Activated B cell treated with CpG ODN at 0.5 μM for 24 hours (primary cell): ENCODE data around the gene NYAP2. TPM values are rescaled to one million over a fixed set of nuclear protein-coding genes. Genes with fewer than 3 reads are reported as not detected.

Experiments
- ATAC-seq: fragments of 200-7000 bp; cut with Tn5 transposase; one replicate; pipeline ENCODE4 v1.10.0; 2021; ENCODE audit warnings: low read depth, mild to moderate bottlenecking, moderate library complexity
- CTCF ChIA-PET: fragments of 350-600 bp; sonication (Branson Sonifier 250); formaldehyde crosslinking; loops from one replicate; lab custom pipeline; 2021; ENCODE audit warnings: antibody characterized with exemption; lab: Charles Lee
- POLR2A ChIA-PET: fragments of 350-600 bp; sonication (Branson Sonifier 250); formaldehyde crosslinking; loops from one replicate; lab custom pipeline; 2021; ENCODE audit warnings: antibody characterized with exemption; lab: Charles Lee
- DNase-seq: peaks from one replicate; pipeline ENCODE4 v3.0.0; 2022
- H3K27ac Mint-ChIP-seq: one replicate; pipeline ENCODE4 v1.8.0; 2020; ENCODE audit warnings: mixed read lengths
- H3K27me3 Mint-ChIP-seq: one replicate; pipeline ENCODE4 v1.8.0; 2021; ENCODE audit warnings: mixed read lengths
- H3K36me3 Mint-ChIP-seq: one replicate; pipeline ENCODE4 v1.8.0; 2021; ENCODE audit warnings: low read depth, mixed read lengths
- H3K4me1 Mint-ChIP-seq: one replicate; pipeline ENCODE4 v1.8.0; 2021; ENCODE audit warnings: mixed read lengths
- H3K4me3 Mint-ChIP-seq: one replicate; pipeline ENCODE4 v1.8.0; 2020; ENCODE audit warnings: mild to moderate bottlenecking, mixed read lengths
- H3K9me3 Mint-ChIP-seq: one replicate; pipeline ENCODE4 v1.8.0; 2020; ENCODE audit warnings: mixed read lengths
- intact Hi-C: fragments of 100-400 bp; cut with micrococcal nuclease; formaldehyde crosslinking; loops from one replicate; pipeline ENCODE4 v1.15.1; 2024
- total RNA-seq: library from RNA; stranded (reverse); gene quantifications from 2 replicates; pipeline ENCODE4 v1.2.3, GENCODE V29; 2022
- TF ChIP-seq, protein P1 (sequence below): fragments of 200-600 bp; IDR thresholded peaks from one replicate; pipeline ENCODE4 v1.8.0; 2022; ENCODE audit warnings: antibody characterized with exemption, mild to moderate bottlenecking

Gene NYAP2
- total RNA-seq, 1 donor from 2014 or later = 0.07 TPM

DNA sequence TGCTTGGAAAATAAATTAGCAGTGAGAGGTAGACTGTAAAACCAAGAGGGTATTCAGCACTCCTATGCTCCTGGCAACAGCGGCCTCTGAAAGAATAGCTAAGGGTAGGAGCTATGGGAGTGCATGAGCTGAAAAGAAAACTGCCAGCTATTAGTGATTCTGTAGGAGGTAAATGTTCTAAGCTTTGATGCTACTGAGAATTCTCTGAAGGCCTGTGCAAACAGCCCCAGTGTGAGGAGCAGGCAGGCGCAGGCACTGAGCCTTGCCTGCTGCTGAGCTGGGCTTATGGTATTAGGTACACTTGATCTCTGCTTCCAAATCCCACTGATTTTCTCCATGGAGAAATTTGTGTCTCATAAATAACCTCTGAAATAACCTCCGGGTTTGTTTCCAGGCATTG lies 86.7 kb downstream of the NYAP2 start:
- TF ChIP-seq, protein P1, sequence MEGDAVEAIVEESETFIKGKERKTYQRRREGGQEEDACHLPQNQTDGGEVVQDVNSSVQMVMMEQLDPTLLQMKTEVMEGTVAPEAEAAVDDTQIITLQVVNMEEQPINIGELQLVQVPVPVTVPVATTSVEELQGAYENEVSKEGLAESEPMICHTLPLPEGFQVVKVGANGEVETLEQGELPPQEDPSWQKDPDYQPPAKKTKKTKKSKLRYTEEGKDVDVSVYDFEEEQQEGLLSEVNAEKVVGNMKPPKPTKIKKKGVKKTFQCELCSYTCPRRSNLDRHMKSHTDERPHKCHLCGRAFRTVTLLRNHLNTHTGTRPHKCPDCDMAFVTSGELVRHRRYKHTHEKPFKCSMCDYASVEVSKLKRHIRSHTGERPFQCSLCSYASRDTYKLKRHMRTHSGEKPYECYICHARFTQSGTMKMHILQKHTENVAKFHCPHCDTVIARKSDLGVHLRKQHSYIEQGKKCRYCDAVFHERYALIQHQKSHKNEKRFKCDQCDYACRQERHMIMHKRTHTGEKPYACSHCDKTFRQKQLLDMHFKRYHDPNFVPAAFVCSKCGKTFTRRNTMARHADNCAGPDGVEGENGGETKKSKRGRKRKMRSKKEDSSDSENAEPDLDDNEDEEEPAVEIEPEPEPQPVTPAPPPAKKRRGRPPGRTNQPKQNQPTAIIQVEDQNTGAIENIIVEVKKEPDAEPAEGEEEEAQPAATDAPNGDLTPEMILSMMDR = no peak
- ATAC-seq = no peak
- Mint-ChIP-seq H3K36me3 (no peaks in the 10 kb centered on the region), H3K4me1 (peaks cover 3% of the 10 kb centered on the region), H3K27ac (no peak overlapping the region), H3K9me3 (peaks cover 4% of the 10 kb centered on the region), H3K27me3 (no peaks in the 10 kb centered on the region), H3K4me3 (no peak overlapping the region)
- ChIA-PET CTCF (no interaction called here), POLR2A (no interaction called here)
- no peak for DNase-seq
- intact Hi-C loops = no loop called here

DNA sequence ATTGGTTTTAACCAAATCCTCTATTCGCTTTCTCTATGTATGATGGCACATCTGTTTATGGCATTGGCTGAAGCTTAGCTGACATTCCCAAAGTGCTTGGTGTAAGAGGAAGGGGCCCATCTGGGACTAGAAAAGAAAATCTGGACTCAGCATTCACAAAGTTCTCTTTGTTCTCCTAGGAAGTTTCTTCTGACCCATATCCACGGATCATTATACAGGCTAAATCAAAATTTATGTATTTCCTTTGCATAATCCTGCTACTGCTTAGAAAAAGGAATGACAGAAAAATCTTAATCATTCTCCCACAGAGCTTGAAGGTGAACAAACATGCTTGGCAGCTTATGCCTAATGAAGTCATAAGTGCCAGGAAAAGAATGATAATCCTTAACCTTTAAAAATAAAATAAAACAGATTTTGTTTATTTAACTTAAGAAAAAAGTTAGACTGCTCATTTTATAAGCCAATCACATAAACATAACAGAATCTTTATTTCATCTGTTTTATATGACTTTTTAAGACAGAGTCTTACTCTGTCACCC lies 88.4 kb downstream of the NYAP2 start:
- TF ChIP-seq, protein P1 = no peak
- ChIA-PET CTCF (no interaction called here), POLR2A (no interaction called here)
- H3K9me3 Mint-ChIP-seq = peaks cover 4% of the 10 kb centered on the region
- intact Hi-C loops = no loop called here
- H3K4me1 Mint-ChIP-seq = peaks cover 3% of the 10 kb centered on the region
- no peak overlapping the region for H3K27ac Mint-ChIP-seq
- DNase-seq = no peak
- H3K36me3 Mint-ChIP-seq = no peaks in the 10 kb centered on the region
- no peak overlapping the region for H3K4me3 Mint-ChIP-seq
- no peak for ATAC-seq
- no peaks in the 10 kb centered on the region for H3K27me3 Mint-ChIP-seq

DNA sequence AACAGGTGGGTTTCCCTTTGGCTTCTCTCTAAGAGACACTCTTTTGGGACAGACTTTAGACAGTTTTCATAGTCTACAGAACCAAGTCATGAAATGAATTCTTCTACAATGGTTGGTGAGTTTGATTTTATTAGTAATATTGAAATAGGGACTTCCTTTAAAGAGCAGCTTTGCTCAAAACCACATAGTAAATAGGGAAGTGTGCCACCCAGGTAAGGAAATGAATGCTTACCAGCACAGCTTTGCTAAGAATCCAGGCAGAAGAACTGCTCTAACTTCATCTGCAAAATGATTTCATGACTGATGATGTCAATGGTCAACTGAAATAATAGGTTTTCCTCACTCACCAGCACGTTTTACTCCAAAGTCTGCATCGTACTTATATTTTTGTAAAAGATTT lies 89.2 kb downstream of the NYAP2 start:
- ChIA-PET POLR2A (no interaction called here), CTCF (no interaction called here)
- H3K36me3 Mint-ChIP-seq = no peaks in the 10 kb centered on the region
- DNase-seq (no peak), ATAC-seq (peak; percentile 49)
- intact Hi-C loops = no loop called here
- TF ChIP-seq, protein P1 = no peak
- peaks cover 3% of the 10 kb centered on the region for H3K4me1 Mint-ChIP-seq
- peaks cover 4% of the 10 kb centered on the region for H3K9me3 Mint-ChIP-seq
- no peaks in the 10 kb centered on the region for H3K27me3 Mint-ChIP-seq
- H3K4me3 Mint-ChIP-seq = no peak overlapping the region
- no peak overlapping the region for H3K27ac Mint-ChIP-seq

DNA sequence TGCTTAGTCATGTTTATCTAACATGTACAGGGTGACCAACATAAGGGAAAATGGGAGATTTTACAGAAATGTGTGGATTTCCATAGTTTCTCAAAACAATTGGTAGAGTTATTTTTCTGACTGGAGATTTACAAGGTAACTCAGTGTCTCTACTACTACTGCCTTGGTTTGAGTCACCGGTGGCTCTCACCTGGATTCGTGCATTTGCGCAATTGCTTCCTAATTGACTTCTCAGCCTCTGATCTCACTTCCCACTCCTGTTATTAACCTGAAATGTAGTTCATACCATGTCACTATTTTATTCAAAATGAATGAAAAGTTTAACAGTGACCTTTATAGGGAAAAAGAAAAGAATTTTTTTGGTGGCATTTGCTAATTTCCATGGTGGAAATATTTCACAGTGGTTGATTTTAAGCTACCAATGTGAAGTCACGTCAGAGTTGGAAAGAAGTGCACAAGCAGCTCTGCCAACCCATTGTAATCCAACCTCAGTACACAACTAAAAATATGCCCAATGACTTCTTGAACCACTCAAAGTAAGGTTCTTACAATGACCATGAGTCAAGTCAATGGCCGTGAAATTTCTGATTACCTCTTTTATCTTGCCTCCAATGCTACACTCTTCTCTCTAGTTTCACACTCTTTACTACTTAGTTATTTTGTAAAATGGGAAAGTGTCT lies 94.0 kb downstream of the NYAP2 start:
- no peaks in the 10 kb centered on the region for H3K36me3 Mint-ChIP-seq
- no peaks in the 10 kb centered on the region for H3K4me1 Mint-ChIP-seq
- ChIA-PET CTCF (no interaction called here), POLR2A (no interaction called here)
- no peaks in the 10 kb centered on the region for H3K9me3 Mint-ChIP-seq
- no peak for ATAC-seq
- H3K4me3 Mint-ChIP-seq = no peak overlapping the region
- no peak for DNase-seq
- no peaks in the 10 kb centered on the region for H3K27me3 Mint-ChIP-seq
- no peak overlapping the region for H3K27ac Mint-ChIP-seq
- TF ChIP-seq, protein P1 = no peak
- intact Hi-C loops = no loop called here

DNA sequence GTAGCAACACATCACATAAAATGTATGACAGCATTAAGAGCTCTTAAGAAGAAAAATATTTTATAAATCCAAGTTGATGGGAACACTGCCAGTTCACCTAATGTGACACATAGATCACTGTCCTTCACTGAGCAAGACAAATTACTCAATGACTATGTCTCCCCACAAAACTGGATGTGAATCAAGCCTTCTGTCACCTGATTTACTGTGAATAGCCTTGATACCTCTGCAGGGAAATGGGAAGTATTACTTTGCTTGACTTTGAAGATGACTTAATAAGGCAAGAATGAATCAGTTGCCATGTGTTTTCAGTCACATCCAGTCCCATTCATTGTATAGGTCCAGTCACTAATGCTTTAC lies 94.6 kb downstream of the NYAP2 start:
- intact Hi-C loops = no loop called here
- Mint-ChIP-seq H3K36me3 (no peaks in the 10 kb centered on the region), H3K4me1 (no peaks in the 10 kb centered on the region), H3K9me3 (no peaks in the 10 kb centered on the region), H3K4me3 (no peak overlapping the region), H3K27ac (no peak overlapping the region), H3K27me3 (no peaks in the 10 kb centered on the region)
- TF ChIP-seq, protein P1 = no peak
- ChIA-PET POLR2A (no interaction called here), CTCF (no interaction called here)
- DNase-seq (no peak), ATAC-seq (no peak)
